Loucy (cell line): ENCODE data around the gene CYB5A.

Experiments
- H2AFZ ChIP-seq: fragments of 200-600 bp; sonication (generic); 2 replicates; pipeline ENCODE4 v1.6.0; 2016; ENCODE audit warnings: antibody characterized with exemption, mild to moderate bottlenecking, low read length, moderate library complexity
- H3F3A ChIP-seq: fragments of 200-600 bp; 2 replicates; pipeline ENCODE4 v1.6.0; 2016; ENCODE audit warnings: antibody characterized with exemption, low read depth, mild to moderate bottlenecking
- H3K27me3 ChIP-seq: fragments of 200-600 bp; sonication (generic); 2 replicates; pipeline ENCODE4 v1.6.1; 2014; ENCODE audit warnings: low read length, mild to moderate bottlenecking; ENCODE audit not compliant: insufficient read depth, poor library complexity, severe bottlenecking
- H3K36me3 ChIP-seq: fragments of 200-600 bp; sonication (generic); 2 replicates; pipeline ENCODE4 v1.6.1; 2016; ENCODE audit warnings: low read length; ENCODE audit not compliant: insufficient read depth
- H3K4me1 ChIP-seq: fragments of 200-600 bp; sonication (generic); 2 replicates; pipeline ENCODE4 v1.5.1; 2014; ENCODE audit warnings: low read length, mild to moderate bottlenecking; ENCODE audit not compliant: insufficient read depth, poor library complexity, severe bottlenecking
- H3K4me2 ChIP-seq: fragments of 200-600 bp; sonication (generic); 2 replicates; pipeline ENCODE4 v1.6.0; 2014; ENCODE audit warnings: antibody characterized with exemption, low read length, low read depth, mild to moderate bottlenecking; ENCODE audit not compliant: poor library complexity, severe bottlenecking
- H3K4me3 ChIP-seq: fragments of 200-600 bp; sonication (generic); 2 replicates; pipeline ENCODE4 v1.5.1; 2014; ENCODE audit warnings: low read length, mild to moderate bottlenecking, mixed read lengths; ENCODE audit not compliant: poor library complexity, severe bottlenecking
- H3K79me2 ChIP-seq: fragments of 200-600 bp; sonication (generic); 2 replicates; pipeline ENCODE4 v1.6.1; 2014; ENCODE audit warnings: low read length; ENCODE audit not compliant: insufficient read depth
- H3K9ac ChIP-seq: fragments of 200-600 bp; sonication (generic); 2 replicates; pipeline ENCODE4 v1.6.0; 2014; ENCODE audit warnings: mild to moderate bottlenecking, low read depth, low read length, moderate library complexity; ENCODE audit not compliant: poor library complexity, severe bottlenecking
- H3K9me2 ChIP-seq: fragments of 200-600 bp; sonication (generic); replicated peaks from 2 replicates; pipeline ENCODE4 v1.6.1; 2016; ENCODE audit warnings: low read depth, low read length, mixed read lengths
- H3K9me3 ChIP-seq: fragments of 200-600 bp; sonication (generic); 2 replicates; pipeline ENCODE4 v1.6.1; 2014; ENCODE audit warnings: mild to moderate bottlenecking, antibody characterized with exemption, low read length, low read depth; ENCODE audit not compliant: insufficient read depth
- H4K20me1 ChIP-seq: fragments of 200-600 bp; sonication (generic); 2 replicates; pipeline ENCODE4 v1.6.0; 2014; ENCODE audit warnings: antibody characterized with exemption, low read length, mild to moderate bottlenecking; ENCODE audit not compliant: insufficient read depth, poor library complexity, severe bottlenecking
- EZH2phosphoT487 ChIP-seq: fragments of 200-600 bp; IDR thresholded peaks from 2 replicates; pipeline ENCODE4 v1.6.1; 2018; ENCODE audit warnings: antibody characterized with exemption, mild to moderate bottlenecking, moderate library complexity, borderline replicate concordance
- TF ChIP-seq, protein P1 (sequence below): fragments of 200-600 bp; sonication (generic); conservative IDR thresholded peaks from 2 replicates; pipeline ENCODE4 v1.5.1; 2014; ENCODE audit warnings: mild to moderate bottlenecking, antibody characterized with exemption, low read length

CYB5A gene

GRCh38 chr18:74314759-74315463 is 23.1 kb upstream of the CYB5A start:
- Histone ChIP-seq H3K4me2 (no peak overlapping the region), H3K9ac (no peak overlapping the region), H3K4me1 (no peaks in the 10 kb centered on the region), H4K20me1 (no peaks in the 10 kb centered on the region), H3K36me3 (no peaks in the 10 kb centered on the region), H3K27me3 (no peaks in the 10 kb centered on the region), H3F3A (no peaks in the 10 kb centered on the region), H3K9me2 (no peaks in the 10 kb centered on the region), H3K4me3 (no peak overlapping the region), H3K9me3 (0 out of 2 replicates have a peak, but pooled peaks cover 3% of the 10 kb centered on the region), H2AFZ (no peak overlapping the region), H3K79me2 (no peaks in the 10 kb centered on the region)
- TF ChIP-seq, protein P1, sequence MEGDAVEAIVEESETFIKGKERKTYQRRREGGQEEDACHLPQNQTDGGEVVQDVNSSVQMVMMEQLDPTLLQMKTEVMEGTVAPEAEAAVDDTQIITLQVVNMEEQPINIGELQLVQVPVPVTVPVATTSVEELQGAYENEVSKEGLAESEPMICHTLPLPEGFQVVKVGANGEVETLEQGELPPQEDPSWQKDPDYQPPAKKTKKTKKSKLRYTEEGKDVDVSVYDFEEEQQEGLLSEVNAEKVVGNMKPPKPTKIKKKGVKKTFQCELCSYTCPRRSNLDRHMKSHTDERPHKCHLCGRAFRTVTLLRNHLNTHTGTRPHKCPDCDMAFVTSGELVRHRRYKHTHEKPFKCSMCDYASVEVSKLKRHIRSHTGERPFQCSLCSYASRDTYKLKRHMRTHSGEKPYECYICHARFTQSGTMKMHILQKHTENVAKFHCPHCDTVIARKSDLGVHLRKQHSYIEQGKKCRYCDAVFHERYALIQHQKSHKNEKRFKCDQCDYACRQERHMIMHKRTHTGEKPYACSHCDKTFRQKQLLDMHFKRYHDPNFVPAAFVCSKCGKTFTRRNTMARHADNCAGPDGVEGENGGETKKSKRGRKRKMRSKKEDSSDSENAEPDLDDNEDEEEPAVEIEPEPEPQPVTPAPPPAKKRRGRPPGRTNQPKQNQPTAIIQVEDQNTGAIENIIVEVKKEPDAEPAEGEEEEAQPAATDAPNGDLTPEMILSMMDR, result no peak
- no peak for TF ChIP-seq EZH2phosphoT487

DNA sequence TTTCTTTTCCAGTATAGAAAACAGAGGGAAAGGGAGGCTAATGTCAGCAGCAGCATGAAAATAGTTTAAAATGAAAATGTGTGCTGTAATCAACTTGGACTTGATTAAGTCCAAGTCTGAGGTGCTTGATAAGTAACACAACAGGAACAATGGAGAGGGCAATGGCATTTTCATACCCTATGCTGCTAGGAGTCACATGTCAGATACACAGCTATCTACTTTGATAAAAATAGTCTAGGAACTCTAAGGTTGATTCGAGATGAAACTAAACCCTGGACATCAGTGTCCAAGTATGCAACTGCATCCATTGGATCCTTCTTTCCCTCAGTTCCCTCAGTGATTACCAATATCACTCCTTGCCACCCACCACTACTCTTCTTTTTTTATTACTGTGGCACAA is 19.2 kb upstream of the CYB5A start:
- H2AFZ ChIP-seq, result no peak overlapping the region
- H3K9ac ChIP-seq, result no peak overlapping the region
- H3K36me3 ChIP-seq, result no peaks in the 10 kb centered on the region
- H3K9me3 ChIP-seq, result 0 out of 2 replicates have a peak, but pooled peaks cover 3% of the 10 kb centered on the region
- H3F3A ChIP-seq, result no peaks in the 10 kb centered on the region
- no peaks in the 10 kb centered on the region for H3K79me2 ChIP-seq
- H3K4me2 ChIP-seq, result no peak overlapping the region
- no peaks in the 10 kb centered on the region for H3K4me1 ChIP-seq
- no peaks in the 10 kb centered on the region for H4K20me1 ChIP-seq
- H3K27me3 ChIP-seq, result no peaks in the 10 kb centered on the region
- no peak overlapping the region for H3K4me3 ChIP-seq
- no peak for TF ChIP-seq EZH2phosphoT487
- TF ChIP-seq, protein P1, result no peak
- H3K9me2 ChIP-seq, result no peaks in the 10 kb centered on the region

- H3K4me3 ChIP-seq, result no peak overlapping the region
- H3K79me2 ChIP-seq, result no peaks in the 10 kb centered on the region
- TF ChIP-seq EZH2phosphoT487, result no peak
- TF ChIP-seq, protein P1, result peak; percentile 52
- peak overlapping the region; percentile 15; the same call in 1 of the 2 replicates for H2AFZ ChIP-seq
- no peaks in the 10 kb centered on the region for H3K4me1 ChIP-seq
- H3K27me3 ChIP-seq, result no peaks in the 10 kb centered on the region
- H3F3A ChIP-seq, result no peaks in the 10 kb centered on the region
- H3K9ac ChIP-seq, result no peak overlapping the region
- no peaks in the 10 kb centered on the region for H3K9me2 ChIP-seq
- H3K9me3 ChIP-seq, result 0 out of 2 replicates have a peak, but pooled peaks cover 3% of the 10 kb centered on the region
- no peaks in the 10 kb centered on the region for H3K36me3 ChIP-seq
- no peaks in the 10 kb centered on the region for H4K20me1 ChIP-seq
- H3K4me2 ChIP-seq, result no peak overlapping the region
Observed at GRCh38 chr18:74310411-74310810, 18.6 kb upstream of the CYB5A start.
